HEK293 (cell line): ENCODE measurements around the gene ZNF416.
A peak's percentile ranks its signal among the peaks of the same experiment; 100 is the strongest.

ENCODE experiments used
- EGR2 ChIP-seq: fragments of 450-650 bp; formaldehyde crosslinking; IDR thresholded peaks from 2 replicates; pipeline ENCODE4 v1.5.1; 2016; ENCODE audit warnings: low read depth, missing biosample characterization, missing genetic modification characterization
- FEZF1 ChIP-seq: fragments of 450-650 bp; formaldehyde crosslinking; IDR thresholded peaks from 2 replicates; pipeline ENCODE4 v1.5.1; 2016; ENCODE audit warnings: missing biosample characterization, missing genetic modification characterization
- HOXD13 ChIP-seq: sonication (generic); formaldehyde crosslinking; IDR thresholded peaks from 2 replicates; pipeline ENCODE4 v1.8.0; 2022; ENCODE audit warnings: missing genetic modification reagents, borderline replicate concordance
- KLF17 ChIP-seq: fragments of 450-650 bp; formaldehyde crosslinking; IDR thresholded peaks from 2 replicates; pipeline ENCODE4 v1.5.1; 2016; ENCODE audit warnings: missing biosample characterization, missing genetic modification characterization
- KLF7 ChIP-seq: fragments of 450-650 bp; formaldehyde crosslinking; IDR thresholded peaks from 2 replicates; pipeline ENCODE4 v1.5.1; 2016; ENCODE audit warnings: missing biosample characterization, missing genetic modification characterization, borderline replicate concordance
- PRDM6 ChIP-seq: fragments of 450-650 bp; formaldehyde crosslinking; IDR thresholded peaks from 2 replicates; pipeline ENCODE4 v1.5.1; 2017; ENCODE audit warnings: missing biosample characterization, missing genetic modification characterization
- RBAK ChIP-seq: fragments of 450-650 bp; formaldehyde crosslinking; IDR thresholded peaks from 2 replicates; pipeline ENCODE4 v1.5.1; 2016; ENCODE audit warnings: missing biosample characterization, missing genetic modification characterization
- YY1 ChIP-seq: fragments of 450-650 bp; formaldehyde crosslinking; IDR thresholded peaks from 2 replicates; pipeline ENCODE4 v1.5.1; 2018; ENCODE audit warnings: missing biosample characterization, missing genetic modification characterization
- YY2 ChIP-seq: fragments of 450-650 bp; formaldehyde crosslinking; IDR thresholded peaks from 2 replicates; pipeline ENCODE4 v1.5.1; 2016; ENCODE audit warnings: missing biosample characterization, missing genetic modification characterization
- ZBTB11 ChIP-seq: fragments of 450-650 bp; formaldehyde crosslinking; conservative IDR thresholded peaks from 2 replicates; pipeline ENCODE4 v1.5.1; 2016; ENCODE audit warnings: low read depth, missing biosample characterization, missing genetic modification characterization
- ZBTB7A ChIP-seq: fragments of 450-650 bp; formaldehyde crosslinking; IDR thresholded peaks from 2 replicates; pipeline ENCODE4 v1.5.1; 2016; ENCODE audit warnings: low read depth, missing biosample characterization, missing genetic modification characterization
- ZBTB8A ChIP-seq: fragments of 450-650 bp; formaldehyde crosslinking; IDR thresholded peaks from 2 replicates; pipeline ENCODE4 v1.5.1; 2016; ENCODE audit warnings: missing biosample characterization, missing genetic modification characterization
- ZFP69B ChIP-seq: fragments of 450-650 bp; formaldehyde crosslinking; IDR thresholded peaks from 2 replicates; pipeline ENCODE4 v1.5.1; 2016; ENCODE audit warnings: missing biosample characterization, missing genetic modification characterization
- ZNF175 ChIP-seq: fragments of 450-650 bp; formaldehyde crosslinking; IDR thresholded peaks from 2 replicates; pipeline ENCODE4 v1.5.1; 2016; ENCODE audit warnings: missing biosample characterization, missing genetic modification characterization
- ZNF221 ChIP-seq: fragments of 450-650 bp; formaldehyde crosslinking; IDR thresholded peaks from 2 replicates; pipeline ENCODE4 v1.5.1; 2017; ENCODE audit warnings: missing biosample characterization, missing genetic modification characterization, borderline replicate concordance
- ZNF24 ChIP-seq: fragments of 450-650 bp; formaldehyde crosslinking; IDR thresholded peaks from 2 replicates; pipeline ENCODE4 v1.5.1; 2016; ENCODE audit warnings: missing biosample characterization, missing genetic modification characterization
- ZNF302 ChIP-seq: fragments of 450-650 bp; formaldehyde crosslinking; IDR thresholded peaks from 2 replicates; pipeline ENCODE4 v1.5.1; 2016; ENCODE audit warnings: missing biosample characterization, missing genetic modification characterization, low read depth
- ZNF398 ChIP-seq: fragments of 450-650 bp; formaldehyde crosslinking; IDR thresholded peaks from 2 replicates; pipeline ENCODE4 v1.5.1; 2017; ENCODE audit warnings: missing biosample characterization, missing genetic modification characterization
- ZNF404 ChIP-seq: fragments of 450-650 bp; formaldehyde crosslinking; IDR thresholded peaks from 2 replicates; pipeline ENCODE4 v1.5.1; 2017; ENCODE audit warnings: missing biosample characterization, missing genetic modification characterization
- ZNF426 ChIP-seq: fragments of 450-650 bp; formaldehyde crosslinking; IDR thresholded peaks from 2 replicates; pipeline ENCODE4 v1.5.1; 2017; ENCODE audit warnings: missing biosample characterization, missing genetic modification characterization, mild to moderate bottlenecking, inconsistent platforms, moderate library complexity
- ZNF510 ChIP-seq: fragments of 450-650 bp; formaldehyde crosslinking; IDR thresholded peaks from 2 replicates; pipeline ENCODE4 v1.5.1; 2018; ENCODE audit warnings: mild to moderate bottlenecking, missing genetic modification characterization, missing biosample characterization; ENCODE audit not compliant: insufficient replicate concordance
- ZNF544 ChIP-seq: fragments of 450-650 bp; formaldehyde crosslinking; IDR thresholded peaks from 2 replicates; pipeline ENCODE4 v1.5.0; 2017; ENCODE audit warnings: missing biosample characterization, missing genetic modification characterization
- ZNF548 ChIP-seq: fragments of 450-650 bp; formaldehyde crosslinking; IDR thresholded peaks from 2 replicates; pipeline ENCODE4 v1.5.1; 2016; ENCODE audit warnings: missing biosample characterization, missing genetic modification characterization
- ZNF600 ChIP-seq: fragments of 450-650 bp; formaldehyde crosslinking; IDR thresholded peaks from 2 replicates; pipeline ENCODE4 v1.5.1; 2016; ENCODE audit warnings: missing biosample characterization, missing genetic modification characterization
- ZNF639 ChIP-seq: fragments of 450-650 bp; formaldehyde crosslinking; IDR thresholded peaks from 2 replicates; pipeline ENCODE4 v1.5.1; 2016; ENCODE audit warnings: missing biosample characterization, missing genetic modification characterization
- ZNF670 ChIP-seq: fragments of 450-650 bp; formaldehyde crosslinking; IDR thresholded peaks from 2 replicates; pipeline ENCODE4 v1.5.1; 2016; ENCODE audit warnings: missing biosample characterization, missing genetic modification characterization, low read depth
- ZSCAN30 ChIP-seq: fragments of 450-650 bp; IDR thresholded peaks from 2 replicates; pipeline ENCODE4 v1.5.1; 2018; ENCODE audit warnings: missing biosample characterization, mild to moderate bottlenecking, missing genetic modification characterization, moderate library complexity
- ZSCAN4 ChIP-seq: fragments of 450-650 bp; formaldehyde crosslinking; IDR thresholded peaks from 2 replicates; pipeline ENCODE4 v1.5.1; 2017; ENCODE audit warnings: missing biosample characterization, missing genetic modification characterization

Gene ZNF416

GRCh38 chr19:57599761-57600383, 21.2 kb upstream of the ZNF416 start, which contains the start of gene ZNF530 (continued):
- TF ChIP-seq ZNF544: peak; percentile 69
- TF ChIP-seq ZNF404 (tag by site-specific recombination): no peak
- TF ChIP-seq EGR2 (tag by site-specific recombination): no peak
- TF ChIP-seq ZSCAN4 (tag by site-specific recombination): no peak
- TF ChIP-seq ZNF670 (tag by site-specific recombination): no peak
- no peak for TF ChIP-seq ZFP69B (tag by site-specific recombination)
- no peak for TF ChIP-seq ZNF426 (tag by site-specific recombination)
- no peak for TF ChIP-seq ZNF175 (tag by site-specific recombination)
- no peak for TF ChIP-seq FEZF1 (tag by site-specific recombination)
- no peak for TF ChIP-seq ZNF639
- TF ChIP-seq ZNF600 (tag by site-specific recombination): no peak; the same call in 1 of the 2 replicates
- peak; percentile 65 for TF ChIP-seq YY2 (tag by site-specific recombination)
- peak; percentile 97 for TF ChIP-seq ZBTB11 (tag by site-specific recombination)
- no peak for TF ChIP-seq ZBTB7A (tag by site-specific recombination)
- peak; percentile 59 for TF ChIP-seq ZSCAN30 (tag by site-specific recombination)
- no peak for TF ChIP-seq ZNF221 (tag by site-specific recombination)
- TF ChIP-seq ZNF548 (tag by site-specific recombination): no peak
- TF ChIP-seq ZNF302: no peak
- TF ChIP-seq KLF7: no peak
- TF ChIP-seq YY1: no peak
- peak; percentile 43; the same call in 1 of the 2 replicates for TF ChIP-seq ZBTB8A
- TF ChIP-seq PRDM6 (tag by site-specific recombination): no peak
- TF ChIP-seq HOXD13 (CRISPR knock-in tag): no peak
- TF ChIP-seq RBAK (tag by site-specific recombination): no peak
- no peak for TF ChIP-seq ZNF510 (tag by site-specific recombination)
- peak; percentile 61 for TF ChIP-seq ZNF398 (tag by site-specific recombination)
- TF ChIP-seq KLF17 (tag by site-specific recombination): no peak
- TF ChIP-seq ZNF24 (tag by site-specific recombination): peak; percentile 88; the same call in 1 of the 2 replicates
